ENCODE data around the gene UBE2O. TPM values are rescaled to one million over a fixed set of nuclear protein-coding genes. Genes with fewer than 3 reads are reported as not detected.

The UBE2O gene
- total RNA-seq, 3 donors from 2014 or later: 16.2 to 25.0 (median 19.0) TPM

DNA sequence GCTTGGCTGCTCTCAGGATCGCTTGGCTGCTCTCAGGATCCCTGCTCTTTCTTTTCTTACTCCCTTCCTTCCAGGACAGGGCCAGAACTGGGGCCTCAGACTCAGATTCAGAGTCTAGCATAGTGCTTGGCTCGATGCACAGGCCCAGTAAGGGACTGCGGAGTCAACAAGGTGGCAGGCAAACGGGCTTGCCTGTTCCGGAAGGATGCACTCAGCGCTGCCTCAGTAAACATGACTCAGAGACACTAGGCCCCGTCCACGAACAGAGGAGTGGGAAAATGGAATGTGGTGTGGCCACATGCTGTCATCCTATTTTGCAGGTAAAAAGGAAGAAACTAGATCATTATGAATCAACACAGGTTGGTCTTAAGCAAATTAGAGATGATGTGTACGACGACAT, 58.8 kb downstream of the UBE2O start:
- Histone ChIP-seq H3K4me1 (ENCODE audit: low read depth) (no peaks in the 10 kb centered on the region), H3K9me3 (no peaks in the 10 kb centered on the region), H3K4me3 (no peak overlapping the region), H3K36me3 (ENCODE audit: low read depth) (no peaks in the 10 kb centered on the region)
- intact Hi-C loops (cut with DNase I, micrococcal nuclease): no loop called here
- no peak for ATAC-seq
- TF ChIP-seq, protein P1, sequence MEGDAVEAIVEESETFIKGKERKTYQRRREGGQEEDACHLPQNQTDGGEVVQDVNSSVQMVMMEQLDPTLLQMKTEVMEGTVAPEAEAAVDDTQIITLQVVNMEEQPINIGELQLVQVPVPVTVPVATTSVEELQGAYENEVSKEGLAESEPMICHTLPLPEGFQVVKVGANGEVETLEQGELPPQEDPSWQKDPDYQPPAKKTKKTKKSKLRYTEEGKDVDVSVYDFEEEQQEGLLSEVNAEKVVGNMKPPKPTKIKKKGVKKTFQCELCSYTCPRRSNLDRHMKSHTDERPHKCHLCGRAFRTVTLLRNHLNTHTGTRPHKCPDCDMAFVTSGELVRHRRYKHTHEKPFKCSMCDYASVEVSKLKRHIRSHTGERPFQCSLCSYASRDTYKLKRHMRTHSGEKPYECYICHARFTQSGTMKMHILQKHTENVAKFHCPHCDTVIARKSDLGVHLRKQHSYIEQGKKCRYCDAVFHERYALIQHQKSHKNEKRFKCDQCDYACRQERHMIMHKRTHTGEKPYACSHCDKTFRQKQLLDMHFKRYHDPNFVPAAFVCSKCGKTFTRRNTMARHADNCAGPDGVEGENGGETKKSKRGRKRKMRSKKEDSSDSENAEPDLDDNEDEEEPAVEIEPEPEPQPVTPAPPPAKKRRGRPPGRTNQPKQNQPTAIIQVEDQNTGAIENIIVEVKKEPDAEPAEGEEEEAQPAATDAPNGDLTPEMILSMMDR (IDR thresholded peaks at IDR 0.05): no peak
- no peak for DNase-seq

DNA sequence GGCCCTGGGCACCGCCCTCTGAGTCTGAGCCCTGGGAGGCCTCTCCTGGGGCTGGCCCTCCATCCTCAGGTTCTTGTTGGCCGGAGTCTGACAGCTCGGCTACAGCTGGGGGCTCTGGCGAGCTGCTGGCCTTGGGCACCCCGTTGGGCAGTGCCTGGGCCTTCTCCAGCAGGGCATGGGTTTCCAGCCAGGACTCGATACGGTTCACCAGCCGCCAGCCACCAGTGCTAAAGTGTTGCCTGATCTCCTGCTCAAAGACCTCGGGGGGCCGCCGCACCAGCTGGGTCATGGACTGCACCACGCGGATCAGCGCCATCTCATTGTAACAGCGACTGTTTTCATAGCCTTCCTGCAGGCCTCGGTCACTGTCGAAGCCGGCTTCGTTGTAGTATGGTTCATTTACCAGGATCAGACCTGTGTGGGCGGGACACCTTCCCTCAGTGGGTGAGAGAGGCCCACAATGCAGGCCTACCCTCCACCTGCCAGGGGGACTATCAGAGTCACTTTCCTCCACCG, 61.7 kb downstream of the UBE2O start:
- intact Hi-C loops (cut with DNase I, micrococcal nuclease): no loop called here
- H3K4me3 ChIP-seq: no peak overlapping the region
- no peak for DNase-seq
- no peaks in the 10 kb centered on the region for H3K36me3 ChIP-seq (ENCODE audit: low read depth)
- H3K9me3 ChIP-seq: no peaks in the 10 kb centered on the region
- TF ChIP-seq, protein P1 (IDR thresholded peaks at IDR 0.05): no peak
- peaks cover under 1% of the 10 kb centered on the region for H3K4me1 ChIP-seq (ENCODE audit: low read depth)
- no peak for ATAC-seq

DNA sequence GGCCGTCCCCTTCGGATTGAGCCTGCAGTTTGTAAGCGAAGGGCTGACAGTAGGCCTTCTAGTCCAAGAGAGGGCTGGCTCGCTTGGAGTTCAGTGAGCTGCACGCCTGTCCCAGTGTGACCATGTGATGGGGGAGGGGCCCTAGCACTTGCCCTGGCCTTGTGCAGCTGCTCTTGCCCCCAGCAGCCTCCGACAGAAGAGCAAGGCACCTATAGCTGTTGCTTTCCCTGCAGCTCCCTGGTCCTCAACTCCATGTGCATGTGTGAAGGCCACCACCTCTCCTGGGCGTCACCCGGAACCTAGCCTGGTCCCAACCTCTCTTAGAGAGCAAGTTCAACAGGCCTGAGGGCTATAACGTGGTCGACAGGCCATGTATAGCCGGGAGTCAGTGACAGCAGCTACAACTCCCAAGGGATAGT, 62.9 kb downstream of the UBE2O start:
- no peaks in the 10 kb centered on the region for H3K36me3 ChIP-seq (ENCODE audit: low read depth)
- H3K4me1 ChIP-seq (ENCODE audit: low read depth): peaks cover 13% of the 10 kb centered on the region
- TF ChIP-seq, protein P1 (IDR thresholded peaks at IDR 0.05): no peak
- no peak overlapping the region for H3K4me3 ChIP-seq
- no peak for ATAC-seq
- H3K9me3 ChIP-seq: no peaks in the 10 kb centered on the region
- no peak for DNase-seq
- intact Hi-C loops (cut with DNase I, micrococcal nuclease): no loop called here

DNA sequence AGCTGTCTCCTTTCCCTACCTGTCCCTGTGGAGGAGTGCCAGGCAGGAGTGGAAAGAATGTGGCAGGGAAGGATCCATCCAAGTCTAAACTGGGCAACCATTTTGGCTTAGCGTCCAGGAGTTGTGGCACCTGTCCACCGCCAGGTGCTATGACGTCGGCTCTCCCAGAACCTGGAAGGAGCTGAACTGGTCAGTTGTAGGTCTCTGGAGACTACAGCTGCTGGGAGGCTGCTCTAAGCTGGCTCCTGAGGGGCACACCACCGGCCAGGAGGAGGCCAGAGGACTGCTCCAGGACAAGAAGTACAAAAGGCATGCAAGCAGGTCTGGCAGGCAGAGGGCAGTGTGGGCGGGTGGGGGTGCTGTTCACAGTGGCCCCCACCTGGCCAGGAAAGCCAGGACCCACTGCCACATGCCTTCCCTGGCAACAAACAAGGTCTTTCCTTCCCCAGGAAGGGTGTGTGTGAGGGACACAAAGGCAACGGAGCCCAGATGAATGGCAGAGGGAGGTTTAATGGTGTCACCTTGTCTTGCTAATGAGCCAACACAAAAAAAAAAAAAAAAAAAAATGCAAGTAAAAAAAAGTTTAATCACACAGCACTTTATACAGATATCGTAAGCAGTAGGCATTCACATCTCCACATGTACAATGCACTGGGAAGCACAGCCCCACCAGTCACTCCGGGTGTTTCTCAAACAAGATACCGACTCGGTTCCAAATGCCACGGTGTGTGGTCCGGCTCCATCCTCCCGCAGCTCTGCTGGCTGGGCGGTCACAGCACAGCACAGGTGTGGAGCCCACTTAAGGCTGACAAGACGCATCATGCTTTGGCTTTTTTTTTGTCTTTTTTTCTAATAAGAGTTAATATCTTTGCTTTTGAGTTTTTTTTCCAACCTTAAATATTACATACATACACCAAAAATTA, 63.7 kb downstream of the UBE2O start:
- TF ChIP-seq, protein P1 (IDR thresholded peaks at IDR 0.05): no peak
- H3K9me3 ChIP-seq: no peaks in the 10 kb centered on the region
- intact Hi-C loops (cut with DNase I, micrococcal nuclease): no loop called here
- ATAC-seq (no peak), DNase-seq (no peak)
- H3K4me1 ChIP-seq (ENCODE audit: low read depth): peaks cover 19% of the 10 kb centered on the region
- H3K36me3 ChIP-seq (ENCODE audit: low read depth): no peaks in the 10 kb centered on the region
- H3K4me3 ChIP-seq: no peak overlapping the region

DNA sequence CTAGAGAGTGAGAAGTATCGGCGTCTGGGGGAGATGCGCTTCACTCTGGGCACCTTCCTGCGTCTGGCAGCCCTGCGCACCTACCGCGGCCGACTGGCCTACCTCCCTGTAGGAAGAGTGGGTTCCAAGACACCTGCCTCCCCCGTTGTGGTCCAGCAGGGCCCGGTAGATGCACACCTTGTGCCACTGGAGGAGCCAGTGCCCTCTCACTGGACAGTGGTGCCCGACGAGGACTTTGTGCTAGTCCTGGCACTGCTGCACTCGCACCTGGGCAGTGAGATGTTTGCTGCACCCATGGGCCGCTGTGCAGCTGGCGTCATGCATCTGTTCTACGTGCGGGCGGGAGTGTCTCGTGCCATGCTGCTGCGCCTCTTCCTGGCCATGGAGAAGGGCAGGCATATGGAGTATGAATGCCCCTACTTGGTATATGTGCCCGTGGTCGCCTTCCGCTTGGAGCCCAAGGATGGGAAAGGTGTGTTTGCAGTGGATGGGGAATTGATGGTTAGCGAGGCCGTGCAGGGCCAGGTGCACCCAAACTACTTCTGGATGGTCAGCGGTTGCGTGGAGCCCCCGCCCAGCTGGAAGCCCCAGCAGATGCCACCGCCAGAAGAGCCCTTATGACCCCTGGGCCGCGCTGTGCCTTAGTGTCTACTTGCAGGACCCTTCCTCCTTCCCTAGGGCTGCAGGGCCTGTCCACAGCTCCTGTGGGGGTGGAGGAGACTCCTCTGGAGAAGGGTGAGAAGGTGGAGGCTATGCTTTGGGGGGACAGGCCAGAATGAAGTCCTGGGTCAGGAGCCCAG, 65.8 kb downstream of the UBE2O start:
- intact Hi-C loops (cut with DNase I, micrococcal nuclease): no loop called here
- Histone ChIP-seq H3K36me3 (ENCODE audit: low read depth) (no peaks in the 10 kb centered on the region), H3K4me3 (no peak overlapping the region), H3K4me1 (ENCODE audit: low read depth) (peaks cover 28% of the 10 kb centered on the region), H3K9me3 (no peaks in the 10 kb centered on the region)
- TF ChIP-seq, protein P1 (IDR thresholded peaks at IDR 0.05): no peak
- DNase-seq: no peak
- ATAC-seq: no peak
